Stimulated activated naive B cell treated with anti-CD40 and anti-IgM and Interleukin-4, amounts not matched to agents 10 μg/mL and 1 μg/mL and 100 μg/mL, for 72 hours (primary cell): ENCODE measurements around the gene PRODH2.

Experiments
- ATAC-seq, 2 donors: fragments of 150-1000 bp; cut with Tn5 transposase; replicated peaks; 2 replicates each; pipeline ENCODE4 v1.10.0; 2021; ENCODE audit warnings: moderate library complexity in 1 of 2
- DNase-seq: peaks from one replicate; pipeline ENCODE4 v3.0.0; 2021
- H3K27ac Mint-ChIP-seq: one replicate; pipeline ENCODE4 v1.8.0; 2022; ENCODE audit warnings: mild to moderate bottlenecking, mixed read lengths
- H3K27me3 Mint-ChIP-seq, 2 donors: one replicate each; pipeline ENCODE4 v1.8.0; 2022; ENCODE audit warnings: mixed read lengths in 2 of 2
- H3K36me3 Mint-ChIP-seq, 2 donors: one replicate each; pipeline ENCODE4 v1.8.0; 2022; ENCODE audit warnings: mixed read lengths in 2 of 2, mild to moderate bottlenecking in 1 of 2
- H3K4me1 Mint-ChIP-seq, 2 donors: one replicate each; pipeline ENCODE4 v1.8.0; 2022; ENCODE audit warnings: mixed read lengths in 2 of 2, mild to moderate bottlenecking in 1 of 2
- H3K4me3 Mint-ChIP-seq, 2 donors: one replicate each; pipeline ENCODE4 v1.8.0; 2022; ENCODE audit warnings: mild to moderate bottlenecking in 2 of 2, mixed read lengths in 2 of 2, moderate library complexity in 1 of 2
- H3K9me3 Mint-ChIP-seq, 2 donors: one replicate each; pipeline ENCODE4 v1.8.0; 2022; ENCODE audit warnings: mixed read lengths in 2 of 2, mild to moderate bottlenecking in 1 of 2

The PRODH2 gene

GRCh38 chr19:35786299-35787160, 26.1 kb downstream of the PRODH2 start:
- Mint-ChIP-seq H3K36me3 (peaks cover 0 to under 1% of the 10 kb centered on the region in 2 donors), H3K4me3 (no peak overlapping the region), H3K27me3 (peaks cover 0 to 1% of the 10 kb centered on the region in 2 donors), H3K27ac (no peak overlapping the region), H3K9me3 (no peaks in the 10 kb centered on the region), H3K4me1 (peaks cover 4% of the 10 kb centered on the region in 2 donors)
- ATAC-seq (no peak), DNase-seq (no peak)

GRCh38 chr19:35785339-35785627, 27.4 kb downstream of the PRODH2 start:
- H3K4me1 Mint-ChIP-seq = peaks cover 4% of the 10 kb centered on the region in 2 donors
- H3K27me3 Mint-ChIP-seq = no peaks in the 10 kb centered on the region

GRCh38 chr19:35784503-35785338, 27.9 kb downstream of the PRODH2 start:
- peaks cover 4% of the 10 kb centered on the region in 2 donors for H3K4me1 Mint-ChIP-seq
- H3K4me3 Mint-ChIP-seq = no peak overlapping the region
- H3K27me3 Mint-ChIP-seq = no peaks in the 10 kb centered on the region
- no peaks in the 10 kb centered on the region for H3K9me3 Mint-ChIP-seq
- peaks cover 0 to 5% of the 10 kb centered on the region in 2 donors for H3K36me3 Mint-ChIP-seq
- no peak for ATAC-seq
- DNase-seq = no peak
- H3K27ac Mint-ChIP-seq = no peak overlapping the region

More at GRCh38 chr19:35785339-35785627, 27.4 kb downstream of the PRODH2 start:
- peaks cover 0 to 5% of the 10 kb centered on the region in 2 donors for H3K36me3 Mint-ChIP-seq
- no peak for DNase-seq
- no peak overlapping the region for H3K27ac Mint-ChIP-seq
- H3K9me3 Mint-ChIP-seq = no peaks in the 10 kb centered on the region
- H3K4me3 Mint-ChIP-seq = no peak overlapping the region
- ATAC-seq = no peak

- Mint-ChIP-seq H3K27ac (no peak overlapping the region), H3K9me3 (no peaks in the 10 kb centered on the region), H3K4me1 (peaks cover 4% of the 10 kb centered on the region in 2 donors), H3K27me3 (no peaks in the 10 kb centered on the region), H3K4me3 (no peak overlapping the region), H3K36me3 (peaks cover 0 to 5% of the 10 kb centered on the region in 2 donors)
- ATAC-seq (no peak), DNase-seq (no peak)
Measured at GRCh38 chr19:35783469-35784434, 28.9 kb downstream of the PRODH2 start.

- Mint-ChIP-seq H3K4me1 (peaks cover 2 to 4% of the 10 kb centered on the region in 2 donors), H3K27me3 (no peaks in the 10 kb centered on the region), H3K4me3 (no peak overlapping the region), H3K9me3 (no peaks in the 10 kb centered on the region), H3K36me3 (peaks cover 0 to 5% of the 10 kb centered on the region in 2 donors), H3K27ac (no peak overlapping the region)
- no peak for ATAC-seq
- no peak for DNase-seq
Measured at GRCh38 chr19:35782589-35782988, 30.1 kb downstream of the PRODH2 start.

- Mint-ChIP-seq H3K27me3 (no peaks in the 10 kb centered on the region), H3K4me3 (no peak overlapping the region), H3K4me1 (peaks cover 4% of the 10 kb centered on the region in 2 donors), H3K36me3 (peaks cover 0 to 5% of the 10 kb centered on the region in 2 donors), H3K27ac (no peak overlapping the region), H3K9me3 (no peaks in the 10 kb centered on the region)
- ATAC-seq = no peak
- no peak for DNase-seq
Measured at GRCh38 chr19:35781650-35782049, 31.0 kb downstream of the PRODH2 start.

- Mint-ChIP-seq H3K36me3 (peaks cover 0 to 5% of the 10 kb centered on the region in 2 donors), H3K27me3 (no peaks in the 10 kb centered on the region), H3K4me1 (peaks cover 10 to 12% of the 10 kb centered on the region in 2 donors), H3K27ac (no peak overlapping the region), H3K9me3 (no peaks in the 10 kb centered on the region), H3K4me3 (no peak overlapping the region)
- ATAC-seq (no peak), DNase-seq (no peak)
Measured at GRCh38 chr19:35780717-35781116, 31.9 kb downstream of the PRODH2 start.

GRCh38 chr19:35780058-35780457, 32.6 kb downstream of the PRODH2 start:
- ATAC-seq (no peak), DNase-seq (no peak)
- H3K9me3 Mint-ChIP-seq = no peaks in the 10 kb centered on the region
- no peak overlapping the region for H3K27ac Mint-ChIP-seq
- peaks cover 10 to 12% of the 10 kb centered on the region in 2 donors for H3K4me1 Mint-ChIP-seq
- no peaks in the 10 kb centered on the region for H3K27me3 Mint-ChIP-seq
- H3K36me3 Mint-ChIP-seq = peaks cover 0 to 5% of the 10 kb centered on the region in 2 donors
- H3K4me3 Mint-ChIP-seq = no peak overlapping the region

- ATAC-seq (no peak), DNase-seq (no peak)
- Mint-ChIP-seq H3K9me3 (no peaks in the 10 kb centered on the region), H3K36me3 (peaks cover 0 to 5% of the 10 kb centered on the region in 2 donors), H3K4me1 (peaks cover 12 to 15% of the 10 kb centered on the region in 2 donors), H3K4me3 (no peak overlapping the region), H3K27ac (no peak overlapping the region), H3K27me3 (no peaks in the 10 kb centered on the region)
Measured at GRCh38 chr19:35779033-35779432, 33.6 kb downstream of the PRODH2 start.

GRCh38 chr19:35777961-35778360, 34.7 kb downstream of the PRODH2 start:
- H3K4me3 Mint-ChIP-seq = no peak overlapping the region
- peaks cover 0 to 5% of the 10 kb centered on the region in 2 donors for H3K36me3 Mint-ChIP-seq
- DNase-seq (no peak), ATAC-seq (no peak)
- no peak overlapping the region for H3K27ac Mint-ChIP-seq
- H3K4me1 Mint-ChIP-seq = peaks cover 8 to 13% of the 10 kb centered on the region in 2 donors
- H3K27me3 Mint-ChIP-seq = no peaks in the 10 kb centered on the region
- no peaks in the 10 kb centered on the region for H3K9me3 Mint-ChIP-seq

GRCh38 chr19:35777086-35777841, 35.4 kb downstream of the PRODH2 start:
- DNase-seq = no peak
- no peak overlapping the region for H3K27ac Mint-ChIP-seq
- H3K36me3 Mint-ChIP-seq = peaks cover 0 to 5% of the 10 kb centered on the region in 2 donors
- no peak overlapping the region for H3K4me3 Mint-ChIP-seq
- peaks cover 8 to 13% of the 10 kb centered on the region in 2 donors for H3K4me1 Mint-ChIP-seq
- no peaks in the 10 kb centered on the region for H3K9me3 Mint-ChIP-seq
- H3K27me3 Mint-ChIP-seq = no peaks in the 10 kb centered on the region
- no peak for ATAC-seq

GRCh38 chr19:35776102-35776788, 36.4 kb downstream of the PRODH2 start:
- no peaks in the 10 kb centered on the region for H3K9me3 Mint-ChIP-seq
- H3K4me3 Mint-ChIP-seq = peak overlapping the region; percentile 76 to 81
- H3K36me3 Mint-ChIP-seq = peaks cover 0 to 2% of the 10 kb centered on the region in 2 donors
- ATAC-seq = no peak
- H3K27me3 Mint-ChIP-seq = no peaks in the 10 kb centered on the region
- peaks cover 8 to 13% of the 10 kb centered on the region in 2 donors for H3K4me1 Mint-ChIP-seq
- H3K27ac Mint-ChIP-seq = peak overlapping the region; percentile 76
- no peak for DNase-seq
